ENCODE results near the gene ALOX15B.

DNA sequence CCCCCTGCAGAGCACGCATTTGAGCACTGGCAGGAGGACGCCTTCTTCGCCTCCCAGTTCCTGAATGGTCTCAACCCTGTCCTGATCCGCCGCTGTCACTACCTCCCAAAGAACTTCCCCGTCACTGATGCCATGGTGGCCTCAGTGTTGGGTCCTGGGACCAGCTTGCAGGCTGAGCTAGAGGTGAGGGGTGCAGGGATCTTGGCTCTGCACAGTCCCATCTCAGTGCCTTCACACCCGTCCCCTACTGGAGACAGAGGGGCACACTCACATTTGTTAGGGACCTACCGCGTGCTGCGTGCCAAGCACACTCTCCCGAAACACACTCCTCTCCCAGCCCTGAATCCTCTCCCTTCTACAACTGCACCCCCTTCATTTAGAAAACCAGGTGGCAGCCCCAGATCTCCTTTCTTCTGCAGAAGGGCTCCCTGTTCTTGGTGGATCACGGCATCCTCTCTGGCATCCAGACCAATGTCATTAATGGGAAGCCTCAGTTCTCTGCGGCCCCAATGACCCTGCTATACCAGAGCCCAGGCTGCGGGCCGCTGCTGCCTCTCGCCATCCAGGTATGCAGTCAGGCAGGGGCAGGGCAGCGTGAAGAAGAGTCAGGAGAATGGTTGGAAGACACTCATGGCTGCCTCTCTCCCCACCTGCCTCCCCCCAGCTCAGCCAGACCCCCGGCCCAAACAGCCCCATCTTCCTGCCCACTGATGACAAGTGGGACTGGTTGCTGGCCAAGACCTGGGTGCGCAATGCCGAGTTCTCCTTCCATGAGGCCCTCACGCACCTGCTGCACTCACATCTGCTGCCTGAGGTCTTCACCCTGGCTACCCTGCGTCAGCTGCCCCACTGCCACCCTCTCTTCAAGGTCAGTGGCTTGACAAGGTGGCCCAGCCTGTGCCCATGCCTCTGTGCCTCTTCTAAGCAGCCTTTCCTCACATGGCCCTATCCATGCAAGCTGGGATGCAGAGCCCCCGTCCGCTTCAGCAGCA, 6.3 kb downstream of the ALOX15B start:
- TF ChIP-seq NKX3-1 (CRISPR knock-in tag; IDR thresholded peaks at IDR 0.05) (no peak), PPARG (CRISPR knock-in tag; conservative IDR thresholded peaks at IDR 0.05) (no peak), MXI1 (IDR thresholded peaks at IDR 0.05; ENCODE audit: borderline replicate concordance, low read depth, low read length) (no peak), SRF (IDR thresholded peaks at IDR 0.05; ENCODE audit: low read depth, low read length) (no peak), CHD2 (IDR thresholded peaks at IDR 0.05; ENCODE audit: low read depth, low read length) (no peak), KDM4B (CRISPR knock-in tag; IDR thresholded peaks at IDR 0.05) (no peak), MAFG (CRISPR knock-in tag; IDR thresholded peaks at IDR 0.05) (no peak), ZNF232 (CRISPR knock-in tag; IDR thresholded peaks at IDR 0.05; ENCODE audit: borderline replicate concordance) (no peak), SALL1 (CRISPR knock-in tag; IDR thresholded peaks at IDR 0.05) (no peak), ETV5 (CRISPR knock-in tag; IDR thresholded peaks at IDR 0.05; ENCODE audit: borderline replicate concordance) (no peak), HMGXB4 (CRISPR knock-in tag; IDR thresholded peaks at IDR 0.05; ENCODE audit: borderline replicate concordance in 1 of 2, low read depth in 1 of 2) (no peak), ZBTB42 (CRISPR knock-in tag; IDR thresholded peaks at IDR 0.05) (no peak)
- TF ChIP-seq, protein P1, sequence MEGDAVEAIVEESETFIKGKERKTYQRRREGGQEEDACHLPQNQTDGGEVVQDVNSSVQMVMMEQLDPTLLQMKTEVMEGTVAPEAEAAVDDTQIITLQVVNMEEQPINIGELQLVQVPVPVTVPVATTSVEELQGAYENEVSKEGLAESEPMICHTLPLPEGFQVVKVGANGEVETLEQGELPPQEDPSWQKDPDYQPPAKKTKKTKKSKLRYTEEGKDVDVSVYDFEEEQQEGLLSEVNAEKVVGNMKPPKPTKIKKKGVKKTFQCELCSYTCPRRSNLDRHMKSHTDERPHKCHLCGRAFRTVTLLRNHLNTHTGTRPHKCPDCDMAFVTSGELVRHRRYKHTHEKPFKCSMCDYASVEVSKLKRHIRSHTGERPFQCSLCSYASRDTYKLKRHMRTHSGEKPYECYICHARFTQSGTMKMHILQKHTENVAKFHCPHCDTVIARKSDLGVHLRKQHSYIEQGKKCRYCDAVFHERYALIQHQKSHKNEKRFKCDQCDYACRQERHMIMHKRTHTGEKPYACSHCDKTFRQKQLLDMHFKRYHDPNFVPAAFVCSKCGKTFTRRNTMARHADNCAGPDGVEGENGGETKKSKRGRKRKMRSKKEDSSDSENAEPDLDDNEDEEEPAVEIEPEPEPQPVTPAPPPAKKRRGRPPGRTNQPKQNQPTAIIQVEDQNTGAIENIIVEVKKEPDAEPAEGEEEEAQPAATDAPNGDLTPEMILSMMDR (CRISPR knock-in tag; IDR thresholded peaks at IDR 0.05), result no peak
